GM10248 (cell line): ENCODE results near the gene GPATCH3.

Source experiments
- CTCF ChIA-PET: fragments of 300-600 bp; sonication (Branson Sonifier 250); formaldehyde crosslinking; extraction: SDS; loops from one replicate; lab custom pipeline; 2021; ENCODE audit warnings: antibody characterized with exemption; lab: Yijun Ruan, JAX
- POLR2A ChIA-PET: fragments of 350-650 bp; sonication (Branson Sonifier 250); formaldehyde crosslinking; extraction: SDS; loops from one replicate; lab custom pipeline; 2020; ENCODE audit warnings: antibody characterized with exemption; lab: Yijun Ruan, JAX
- DNase-seq: peaks from one replicate; pipeline ENCODE4 v3.0.0; 2012; ENCODE audit errors: extremely low spot score
- TF ChIP-seq, protein P1 (sequence below): IDR thresholded peaks from 2 replicates; pipeline ENCODE4 v1.5.1; 2012; ENCODE audit warnings: mild to moderate bottlenecking, low read depth; ENCODE audit errors: extremely low read depth, missing control alignments, control extremely low read depth

Gene GPATCH3

DNA sequence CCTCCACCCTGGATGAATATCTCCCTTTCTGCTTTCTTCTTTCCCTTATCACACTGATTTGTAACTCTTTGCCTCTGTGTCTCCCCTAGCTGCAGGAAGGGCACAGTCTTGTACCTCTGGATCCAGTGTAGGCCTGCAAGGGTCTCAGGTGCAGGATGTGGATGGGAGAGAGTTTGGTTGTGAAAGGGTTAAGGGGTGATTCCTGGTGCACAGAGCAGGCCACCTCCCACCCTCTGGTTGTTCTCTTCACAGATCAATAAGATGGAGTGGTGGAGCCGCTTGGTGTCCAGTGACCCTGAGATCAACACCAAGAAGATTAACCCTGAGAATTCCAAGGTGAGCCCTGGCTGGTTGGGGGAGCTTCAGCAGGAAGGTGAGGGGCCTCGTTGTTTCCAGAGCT is 44.9 kb upstream of the GPATCH3 start:
- no peak for DNase-seq
- TF ChIP-seq, protein P1, sequence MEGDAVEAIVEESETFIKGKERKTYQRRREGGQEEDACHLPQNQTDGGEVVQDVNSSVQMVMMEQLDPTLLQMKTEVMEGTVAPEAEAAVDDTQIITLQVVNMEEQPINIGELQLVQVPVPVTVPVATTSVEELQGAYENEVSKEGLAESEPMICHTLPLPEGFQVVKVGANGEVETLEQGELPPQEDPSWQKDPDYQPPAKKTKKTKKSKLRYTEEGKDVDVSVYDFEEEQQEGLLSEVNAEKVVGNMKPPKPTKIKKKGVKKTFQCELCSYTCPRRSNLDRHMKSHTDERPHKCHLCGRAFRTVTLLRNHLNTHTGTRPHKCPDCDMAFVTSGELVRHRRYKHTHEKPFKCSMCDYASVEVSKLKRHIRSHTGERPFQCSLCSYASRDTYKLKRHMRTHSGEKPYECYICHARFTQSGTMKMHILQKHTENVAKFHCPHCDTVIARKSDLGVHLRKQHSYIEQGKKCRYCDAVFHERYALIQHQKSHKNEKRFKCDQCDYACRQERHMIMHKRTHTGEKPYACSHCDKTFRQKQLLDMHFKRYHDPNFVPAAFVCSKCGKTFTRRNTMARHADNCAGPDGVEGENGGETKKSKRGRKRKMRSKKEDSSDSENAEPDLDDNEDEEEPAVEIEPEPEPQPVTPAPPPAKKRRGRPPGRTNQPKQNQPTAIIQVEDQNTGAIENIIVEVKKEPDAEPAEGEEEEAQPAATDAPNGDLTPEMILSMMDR, result no peak
- ChIA-PET POLR2A (no interaction called here), CTCF (no interaction called here)

DNA sequence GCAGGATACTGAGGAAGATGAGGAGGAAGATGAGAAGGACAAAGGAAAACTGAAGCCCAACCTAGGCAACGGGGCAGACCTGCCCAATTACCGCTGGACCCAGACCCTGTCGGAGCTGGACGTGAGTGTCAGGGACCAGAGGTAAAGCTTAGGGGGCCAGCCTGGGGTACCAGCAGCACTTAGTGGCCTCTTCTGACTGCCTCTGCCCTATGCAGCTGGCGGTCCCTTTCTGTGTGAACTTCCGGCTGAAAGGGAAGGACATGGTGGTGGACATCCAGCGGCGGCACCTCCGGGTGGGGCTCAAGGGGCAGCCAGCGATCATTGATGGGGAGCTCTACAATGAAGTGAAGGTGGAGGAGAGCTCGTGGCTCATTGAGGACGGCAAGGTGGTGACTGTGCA is 42.4 kb upstream of the GPATCH3 start:
- DNase-seq, result no peak
- TF ChIP-seq, protein P1, result no peak
- CTCF ChIA-PET, result interaction anchor here (1.2 to 2.6 kb wide), 4 partner anchors 14 to 103 kb away, joined by 3 to 9 read pairs (median 4); no protein-coding TSS in a partner anchor
- POLR2A ChIA-PET, result no interaction called here

DNA sequence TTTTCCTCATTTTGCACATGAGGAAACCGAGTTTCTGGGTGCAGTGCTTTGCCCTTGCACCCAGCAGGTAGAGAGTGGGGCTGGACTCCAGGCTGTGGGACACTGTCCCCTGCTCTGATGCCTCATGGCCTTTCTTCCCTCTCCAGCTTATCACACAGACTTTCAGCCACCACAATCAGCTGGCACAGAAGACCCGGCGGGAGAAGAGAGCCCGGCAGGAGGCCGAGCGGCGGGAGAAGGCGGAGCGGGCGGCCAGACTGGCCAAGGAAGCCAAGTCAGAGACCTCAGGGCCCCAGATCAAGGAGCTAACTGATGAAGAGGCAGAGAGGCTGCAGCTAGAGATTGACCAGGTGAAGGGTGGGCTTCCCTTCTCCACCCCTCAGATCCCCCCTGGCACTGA is 41.0 kb upstream of the GPATCH3 start:
- TF ChIP-seq, protein P1, result no peak
- DNase-seq, result no peak
- CTCF ChIA-PET, result interaction anchor here (1.3 to 2.6 kb wide), 2 partner anchors 13 to 56 kb away, joined by 4 to 9 read pairs; no protein-coding TSS in a partner anchor
- POLR2A ChIA-PET, result no interaction called here

DNA sequence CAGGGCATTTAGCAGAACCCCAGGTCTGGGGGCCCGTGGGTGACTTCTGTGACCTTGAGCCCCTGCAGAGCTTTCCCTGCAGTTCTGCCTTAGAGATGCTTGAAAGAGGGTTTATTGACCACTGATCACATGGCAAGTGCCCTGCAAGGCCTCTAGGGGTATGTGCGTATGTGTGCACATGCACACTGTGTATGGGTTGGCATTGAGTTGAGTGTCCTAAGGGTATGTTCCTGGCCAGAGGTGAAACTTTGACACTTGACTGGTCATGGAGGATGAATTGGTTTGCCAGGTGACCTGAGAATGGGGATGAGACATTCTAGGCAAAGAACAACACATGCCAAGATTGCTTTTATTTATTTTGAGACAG is 38.4 kb upstream of the GPATCH3 start:
- CTCF ChIA-PET, result no interaction called here
- DNase-seq, result no peak
- TF ChIP-seq, protein P1, result no peak
- POLR2A ChIA-PET, result no interaction called here

DNA sequence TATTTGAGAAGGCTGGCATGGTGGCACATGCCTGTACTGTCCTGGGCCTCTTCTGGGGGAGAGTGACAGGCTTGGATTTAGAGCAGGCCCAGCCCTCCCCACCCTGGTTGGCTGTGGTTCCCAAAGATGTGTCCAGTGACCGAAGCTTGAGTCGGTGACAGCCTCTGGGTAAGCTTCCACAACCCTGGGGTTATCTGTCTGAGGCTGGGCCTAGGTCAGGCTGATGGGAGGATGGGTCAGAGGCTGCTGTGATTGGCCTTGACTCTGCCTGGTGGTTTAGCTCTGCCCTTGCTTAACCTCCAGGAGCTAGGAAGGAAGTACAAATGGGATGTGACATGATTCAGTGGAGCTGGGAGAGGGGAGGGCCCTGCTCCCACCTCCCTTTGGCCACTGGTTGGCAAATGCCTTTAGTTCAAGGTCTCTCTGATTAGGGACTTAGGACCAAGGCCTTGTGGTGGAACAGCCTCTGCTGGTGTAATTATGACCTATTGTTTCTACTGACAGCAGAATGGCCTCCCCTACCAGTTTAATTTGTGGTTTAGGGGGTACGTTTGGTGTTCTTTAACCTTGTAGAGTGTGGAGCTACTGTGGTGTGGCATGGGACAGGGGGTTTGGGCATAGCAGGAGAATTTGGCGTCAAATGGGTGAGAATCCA is 37.9 kb upstream of the GPATCH3 start:
- ChIA-PET POLR2A (no interaction called here), CTCF (interaction anchor here (1.3 kb wide), 2 partner anchors 11 to 60 kb away, joined by 4 to 5 read pairs; no protein-coding TSS in a partner anchor)
- TF ChIP-seq, protein P1, result no peak
- DNase-seq, result no peak

DNA sequence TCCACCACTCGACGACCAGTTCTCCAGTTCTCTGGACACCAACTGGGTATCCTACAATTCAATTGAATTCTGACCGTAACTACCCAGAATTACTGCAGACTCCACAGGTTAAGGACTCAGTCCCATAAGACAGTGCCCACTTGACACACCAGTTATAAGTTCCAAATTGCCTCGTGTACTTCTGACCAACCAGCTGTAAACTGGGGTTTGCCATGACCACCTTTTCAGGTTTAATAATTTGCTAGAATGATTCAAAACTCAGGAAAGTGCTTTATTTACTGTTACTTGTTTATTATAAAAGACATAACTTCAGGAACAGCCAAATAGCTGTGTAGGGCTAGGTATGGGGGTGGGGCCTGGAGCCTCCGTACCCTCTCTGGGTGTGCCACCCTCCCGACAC is 36.6 kb upstream of the GPATCH3 start:
- DNase-seq, result no peak
- CTCF ChIA-PET, result interaction anchor here (1.1 to 1.3 kb wide), 3 partner anchors 10 to 61 kb away, joined by 3 to 5 read pairs (median 4); no protein-coding TSS in a partner anchor
- POLR2A ChIA-PET, result no interaction called here
- TF ChIP-seq, protein P1, result no peak
